Measurements from ENCODE around the gene SLC36A3.

GRCh38 chr5:151233616-151234085 is 69.9 kb downstream of the SLC36A3 start:
- TF ChIP-seq POLR2A (IDR thresholded peaks at IDR 0.05) (no peak), CTCF (IDR thresholded peaks at IDR 0.05) (no peak)
